Measurements from ENCODE around the gene RPS26. TPM values are rescaled to one million over a fixed set of nuclear protein-coding genes. Genes with fewer than 3 reads are reported as not detected.

The RPS26 gene
- total and polyA plus RNA-seq, 2 of the 13 experiments (the other 11 are each of a cell fraction or from before 2014, with no cell fraction given), result 150 to 421 TPM

GRCh38 chr12:56081393-56082347 lies 40.0 kb downstream of the RPS26 start (continued):
- TF ChIP-seq, protein P1, sequence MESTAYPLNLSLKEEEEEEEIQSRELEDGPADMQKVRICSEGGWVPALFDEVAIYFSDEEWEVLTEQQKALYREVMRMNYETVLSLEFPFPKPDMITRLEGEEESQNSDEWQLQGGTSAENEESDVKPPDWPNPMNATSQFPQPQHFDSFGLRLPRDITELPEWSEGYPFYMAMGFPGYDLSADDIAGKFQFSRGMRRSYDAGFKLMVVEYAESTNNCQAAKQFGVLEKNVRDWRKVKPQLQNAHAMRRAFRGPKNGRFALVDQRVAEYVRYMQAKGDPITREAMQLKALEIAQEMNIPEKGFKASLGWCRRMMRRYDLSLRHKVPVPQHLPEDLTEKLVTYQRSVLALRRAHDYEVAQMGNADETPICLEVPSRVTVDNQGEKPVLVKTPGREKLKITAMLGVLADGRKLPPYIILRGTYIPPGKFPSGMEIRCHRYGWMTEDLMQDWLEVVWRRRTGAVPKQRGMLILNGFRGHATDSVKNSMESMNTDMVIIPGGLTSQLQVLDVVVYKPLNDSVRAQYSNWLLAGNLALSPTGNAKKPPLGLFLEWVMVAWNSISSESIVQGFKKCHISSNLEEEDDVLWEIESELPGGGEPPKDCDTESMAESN (CRISPR knock-in tag; conservative IDR thresholded peaks at IDR 0.05), result peak; percentile 94; the same call in 1 of the 2 replicates
- TF ChIP-seq, protein P2, sequence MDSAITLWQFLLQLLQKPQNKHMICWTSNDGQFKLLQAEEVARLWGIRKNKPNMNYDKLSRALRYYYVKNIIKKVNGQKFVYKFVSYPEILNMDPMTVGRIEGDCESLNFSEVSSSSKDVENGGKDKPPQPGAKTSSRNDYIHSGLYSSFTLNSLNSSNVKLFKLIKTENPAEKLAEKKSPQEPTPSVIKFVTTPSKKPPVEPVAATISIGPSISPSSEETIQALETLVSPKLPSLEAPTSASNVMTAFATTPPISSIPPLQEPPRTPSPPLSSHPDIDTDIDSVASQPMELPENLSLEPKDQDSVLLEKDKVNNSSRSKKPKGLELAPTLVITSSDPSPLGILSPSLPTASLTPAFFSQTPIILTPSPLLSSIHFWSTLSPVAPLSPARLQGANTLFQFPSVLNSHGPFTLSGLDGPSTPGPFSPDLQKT (CRISPR knock-in tag; IDR thresholded peaks at IDR 0.05; ENCODE audit: borderline replicate concordance), result no peak
- TF ChIP-seq TBL1XR1 (IDR thresholded peaks at IDR 0.05; ENCODE audit: borderline replicate concordance, low read length, partially characterized antibody) (peak; percentile 90), POLR2A (IDR thresholded peaks at IDR 0.05; ENCODE audit: insufficient read depth in 1 of 2, low read depth in 2 of 2, low read length in 2 of 2) (peak; percentile 79 to 80), HCFC1 (IDR thresholded peaks at IDR 0.05; ENCODE audit: low read depth, low read length) (0 out of 2 replicates have a peak, but pooled peaks have one; percentile 18), BCL6 (CRISPR knock-in tag; IDR thresholded peaks at IDR 0.05) (peak; percentile 97), FOXO1 (CRISPR knock-in tag; IDR thresholded peaks at IDR 0.05) (peak; percentile 100), ZNF34 (CRISPR knock-in tag; IDR thresholded peaks at IDR 0.05; ENCODE audit: borderline replicate concordance) (0 out of 2 replicates have a peak, but pooled peaks have one; percentile 75), ZNF382 (CRISPR knock-in tag; IDR thresholded peaks at IDR 0.05; ENCODE audit: borderline replicate concordance) (no peak), CREB1 (IDR thresholded peaks at IDR 0.05) (no peak), CREB1 (CRISPR knock-in tag; IDR thresholded peaks at IDR 0.05) (peak; percentile 82), AKAP8 (CRISPR knock-in tag; IDR thresholded peaks at IDR 0.05) (peak; percentile 90), NFKBIZ (CRISPR knock-in tag; IDR thresholded peaks at IDR 0.05) (peak; percentile 97), SP1 (IDR thresholded peaks at IDR 0.05) (no peak), SP1 (CRISPR knock-in tag; IDR thresholded peaks at IDR 0.05) (peak; percentile 64), HNF4G (IDR thresholded peaks at IDR 0.05; ENCODE audit: borderline replicate concordance, low read depth, low read length) (peak; percentile 100), HNF4G (CRISPR knock-in tag; IDR thresholded peaks at IDR 0.05; ENCODE audit: borderline replicate concordance, low read depth) (peak; percentile 100), TAF1 (CRISPR knock-in tag; IDR thresholded peaks at IDR 0.05) (peak; percentile 73), GATA4 (IDR thresholded peaks at IDR 0.05; ENCODE audit: borderline replicate concordance, low read depth) (peak; percentile 86; the same call in 1 of the 2 replicates), NR2F6 (IDR thresholded peaks at IDR 0.05) (peak; percentile 94), NR2F6 (CRISPR knock-in tag; IDR thresholded peaks at IDR 0.05) (peak; percentile 98)
- TF ChIP-seq, protein P3, sequence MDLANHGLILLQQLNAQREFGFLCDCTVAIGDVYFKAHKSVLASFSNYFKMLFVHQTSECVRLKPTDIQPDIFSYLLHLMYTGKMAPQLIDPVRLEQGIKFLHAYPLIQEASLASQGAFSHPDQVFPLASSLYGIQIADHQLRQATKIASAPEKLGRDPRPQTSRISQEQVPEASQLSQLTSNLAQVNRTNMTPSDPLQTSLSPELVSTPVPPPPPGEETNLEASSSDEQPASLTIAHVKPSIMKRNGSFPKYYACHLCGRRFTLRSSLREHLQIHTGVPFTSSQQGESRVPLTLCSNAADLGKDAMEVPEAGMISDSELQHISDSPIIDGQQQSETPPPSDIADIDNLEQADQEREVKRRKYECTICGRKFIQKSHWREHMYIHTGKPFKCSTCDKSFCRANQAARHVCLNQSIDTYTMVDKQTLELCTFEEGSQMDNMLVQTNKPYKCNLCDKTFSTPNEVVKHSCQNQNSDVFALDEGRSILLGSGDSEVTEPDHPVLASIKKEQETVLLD (CRISPR knock-in tag; IDR thresholded peaks at IDR 0.05; ENCODE audit: low read depth), result peak; percentile 74
- TF ChIP-seq, protein P4, sequence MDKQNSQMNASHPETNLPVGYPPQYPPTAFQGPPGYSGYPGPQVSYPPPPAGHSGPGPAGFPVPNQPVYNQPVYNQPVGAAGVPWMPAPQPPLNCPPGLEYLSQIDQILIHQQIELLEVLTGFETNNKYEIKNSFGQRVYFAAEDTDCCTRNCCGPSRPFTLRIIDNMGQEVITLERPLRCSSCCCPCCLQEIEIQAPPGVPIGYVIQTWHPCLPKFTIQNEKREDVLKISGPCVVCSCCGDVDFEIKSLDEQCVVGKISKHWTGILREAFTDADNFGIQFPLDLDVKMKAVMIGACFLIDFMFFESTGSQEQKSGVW (CRISPR knock-in tag; IDR thresholded peaks at IDR 0.05; ENCODE audit: borderline replicate concordance), result no peak
- TF ChIP-seq, protein P5, sequence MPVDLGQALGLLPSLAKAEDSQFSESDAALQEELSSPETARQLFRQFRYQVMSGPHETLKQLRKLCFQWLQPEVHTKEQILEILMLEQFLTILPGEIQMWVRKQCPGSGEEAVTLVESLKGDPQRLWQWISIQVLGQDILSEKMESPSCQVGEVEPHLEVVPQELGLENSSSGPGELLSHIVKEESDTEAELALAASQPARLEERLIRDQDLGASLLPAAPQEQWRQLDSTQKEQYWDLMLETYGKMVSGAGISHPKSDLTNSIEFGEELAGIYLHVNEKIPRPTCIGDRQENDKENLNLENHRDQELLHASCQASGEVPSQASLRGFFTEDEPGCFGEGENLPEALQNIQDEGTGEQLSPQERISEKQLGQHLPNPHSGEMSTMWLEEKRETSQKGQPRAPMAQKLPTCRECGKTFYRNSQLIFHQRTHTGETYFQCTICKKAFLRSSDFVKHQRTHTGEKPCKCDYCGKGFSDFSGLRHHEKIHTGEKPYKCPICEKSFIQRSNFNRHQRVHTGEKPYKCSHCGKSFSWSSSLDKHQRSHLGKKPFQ (CRISPR knock-in tag; IDR thresholded peaks at IDR 0.05; ENCODE audit: insufficient replicate concordance), result peak; percentile 42
